ENCODE measurements around the gene EPS8. TPM values are rescaled to one million over a fixed set of nuclear protein-coding genes. Genes with fewer than 3 reads are reported as not detected.
"Not testable (repeated sequence)": the region's sequence is repeated elsewhere in the genome, so short reads cannot be mapped to it uniquely, and the experiment has no call there.

The EPS8 gene
- total RNA-seq, 2 donors from 2014 or later = 6.7 to 8.1 TPM

- Histone ChIP-seq H3K4me1 (ENCODE audit: control insufficient read depth, insufficient read depth, low read length) (no peaks in the 10 kb centered on the region), H3K36me3 (ENCODE audit: control insufficient read depth, insufficient read depth, low read length) (no peaks in the 10 kb centered on the region), H3K9me3 (ENCODE audit: control insufficient read depth, low read length) (no peaks in the 10 kb centered on the region), H3K27me3 (ENCODE audit: control insufficient read depth, insufficient read depth, low read length, poor library complexity, severe bottlenecking) (no peaks in the 10 kb centered on the region), H3K27ac (ENCODE audit: low read depth, low read length) (no peak overlapping the region), H3K9ac (ENCODE audit: extremely low read depth, low read length, poor library complexity, severe bottlenecking) (no peak overlapping the region), H3K4me3 (ENCODE audit: low read length) (no peak overlapping the region)
- Mint-ChIP-seq H3K27me3 (ENCODE audit: insufficient read depth) (no peaks in the 10 kb centered on the region), H3K4me3 (no peak overlapping the region), H3K9me3 (no peaks in the 10 kb centered on the region), H3K27ac (no peak overlapping the region), H3K4me1 (peaks cover 19% of the 10 kb centered on the region), H3K36me3 (ENCODE audit: low read depth) (no peaks in the 10 kb centered on the region)
- TF ChIP-seq CTCF (conservative IDR thresholded peaks at IDR 0.05) = no peak
- WGBS, 2 experiments (ENCODE audit: insufficient coverage in 1 of 2, insufficient read length in 1 of 2) = 91 to 100% methylated on average over 1 to 3 of the region's 3 CpGs
- DNase-seq = no peak
Observed at GRCh38 chr12:15769586-15769985, 19.6 kb downstream of the EPS8 start.

GRCh38 chr12:15767301-15767700 is 21.9 kb downstream of the EPS8 start:
- H3K27ac Mint-ChIP-seq = no peak overlapping the region
- no peaks in the 10 kb centered on the region for H3K27me3 Mint-ChIP-seq (ENCODE audit: insufficient read depth)
- 100% methylated on average over 2 of the region's 2 CpGs for WGBS, 2 experiments (ENCODE audit: insufficient coverage in 1 of 2, insufficient read length in 1 of 2)

GRCh38 chr12:15763328-15763727 is 25.9 kb downstream of the EPS8 start:
- no peak overlapping the region for H3K4me3 Mint-ChIP-seq
- peaks cover 3% of the 10 kb centered on the region for H3K9me3 Mint-ChIP-seq
- no peaks in the 10 kb centered on the region for H3K27me3 Mint-ChIP-seq (ENCODE audit: insufficient read depth)
- TF ChIP-seq CTCF (conservative IDR thresholded peaks at IDR 0.05) = no peak
- WGBS, 2 experiments (ENCODE audit: insufficient coverage in 1 of 2, insufficient read length in 1 of 2) = 85% methylated on average over 1 of the region's 1 CpG; no CpG with 5 or more reads in 1 of the 2 experiments
- H3K27me3 ChIP-seq (ENCODE audit: control insufficient read depth, insufficient read depth, low read length, poor library complexity, severe bottlenecking) = no peaks in the 10 kb centered on the region
- H3K4me1 ChIP-seq (ENCODE audit: control insufficient read depth, insufficient read depth, low read length) = no peaks in the 10 kb centered on the region
- no peak overlapping the region for H3K9ac ChIP-seq (ENCODE audit: extremely low read depth, low read length, poor library complexity, severe bottlenecking)
- DNase-seq = no peak
- H3K9me3 ChIP-seq (ENCODE audit: control insufficient read depth, low read length) = no peaks in the 10 kb centered on the region
- H3K27ac Mint-ChIP-seq = no peak overlapping the region
- peaks cover 3% of the 10 kb centered on the region for H3K4me1 Mint-ChIP-seq
- no peak overlapping the region for H3K4me3 ChIP-seq (ENCODE audit: low read length)
- no peaks in the 10 kb centered on the region for H3K36me3 ChIP-seq (ENCODE audit: control insufficient read depth, insufficient read depth, low read length)
- no peaks in the 10 kb centered on the region for H3K36me3 Mint-ChIP-seq (ENCODE audit: low read depth)
- H3K27ac ChIP-seq (ENCODE audit: low read depth, low read length) = no peak overlapping the region

More at GRCh38 chr12:15767301-15767700, 21.9 kb downstream of the EPS8 start:
- no peak for DNase-seq
- TF ChIP-seq CTCF (conservative IDR thresholded peaks at IDR 0.05) = no peak
- H3K9me3 Mint-ChIP-seq = no peaks in the 10 kb centered on the region
- Histone ChIP-seq H3K9ac (ENCODE audit: extremely low read depth, low read length, poor library complexity, severe bottlenecking) (no peak overlapping the region), H3K27ac (ENCODE audit: low read depth, low read length) (no peak overlapping the region), H3K4me3 (ENCODE audit: low read length) (no peak overlapping the region), H3K4me1 (ENCODE audit: control insufficient read depth, insufficient read depth, low read length) (no peaks in the 10 kb centered on the region), H3K27me3 (ENCODE audit: control insufficient read depth, insufficient read depth, low read length, poor library complexity, severe bottlenecking) (no peaks in the 10 kb centered on the region), H3K36me3 (ENCODE audit: control insufficient read depth, insufficient read depth, low read length) (no peaks in the 10 kb centered on the region), H3K9me3 (ENCODE audit: control insufficient read depth, low read length) (no peaks in the 10 kb centered on the region)
- H3K4me3 Mint-ChIP-seq = no peak overlapping the region
- H3K4me1 Mint-ChIP-seq = peaks cover 21% of the 10 kb centered on the region
- H3K36me3 Mint-ChIP-seq (ENCODE audit: low read depth) = no peaks in the 10 kb centered on the region

- not testable (repeated sequence) for H3K27me3 Mint-ChIP-seq (ENCODE audit: insufficient read depth); H3K9me3 Mint-ChIP-seq; H3K4me3 Mint-ChIP-seq
Observed at GRCh38 chr12:15762162-15762561, 27.0 kb downstream of the EPS8 start.

More at GRCh38 chr12:15762162-15762561, 27.0 kb downstream of the EPS8 start:
- H3K4me1 Mint-ChIP-seq; H3K9ac ChIP-seq (ENCODE audit: extremely low read depth, low read length, poor library complexity, severe bottlenecking); H3K27ac Mint-ChIP-seq; H3K4me1 ChIP-seq (ENCODE audit: control insufficient read depth, insufficient read depth, low read length); H3K27ac ChIP-seq (ENCODE audit: low read depth, low read length); H3K9me3 ChIP-seq (ENCODE audit: control insufficient read depth, low read length); H3K36me3 Mint-ChIP-seq (ENCODE audit: low read depth); H3K27me3 ChIP-seq (ENCODE audit: control insufficient read depth, insufficient read depth, low read length, poor library complexity, severe bottlenecking); H3K4me3 ChIP-seq (ENCODE audit: low read length); H3K36me3 ChIP-seq (ENCODE audit: control insufficient read depth, insufficient read depth, low read length); DNase-seq: not testable (repeated sequence)
- 95 to 97% methylated on average over 7 of the region's 7 CpGs for WGBS, 2 experiments (ENCODE audit: insufficient coverage in 1 of 2, insufficient read length in 1 of 2)

Data from endodermal cell (in vitro differentiated cells).